Fibroblast of lung (primary cell): ENCODE results near the gene SLC6A5.

Experiments used
- CTCF ChIP-seq, 2 donors: IDR thresholded peaks in 1 of 2; conservative IDR thresholded peaks in 1 of 2; 1 replicate in 1 of 2; 2 replicates in 1 of 2; pipeline ENCODE4 v1.5.1; 2011 to 2012; ENCODE audit warnings: low read length in 2 of 2, control low read depth in 1 of 2, inconsistent platforms in 1 of 2, low read depth in 1 of 2, mild to moderate bottlenecking in 1 of 2
- EZH2 ChIP-seq: IDR thresholded peaks from 2 replicates; pipeline ENCODE4 v1.5.1; 2012; ENCODE audit warnings: low read length, control low read depth, mild to moderate bottlenecking; ENCODE audit errors: missing control alignments

DNA sequence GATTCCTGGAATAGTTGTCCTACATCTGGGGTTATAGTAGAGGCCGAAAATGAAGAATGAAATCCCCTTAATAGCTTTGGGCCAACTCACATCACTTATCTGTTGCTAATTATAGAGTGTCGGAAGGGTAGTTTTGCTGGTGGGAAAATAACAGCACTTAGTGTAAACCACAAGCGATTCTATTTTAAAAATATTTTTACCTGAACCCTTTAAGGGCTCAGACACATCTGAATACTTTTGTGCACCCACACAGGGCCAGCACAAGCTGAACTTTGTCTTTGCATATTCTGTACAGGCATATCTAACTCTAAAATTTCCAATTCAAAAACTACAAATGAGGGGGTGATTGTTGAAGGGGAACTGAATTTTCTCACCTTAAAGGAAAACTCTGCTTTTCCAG is 27.6 kb downstream of the SLC6A5 start:
- TF ChIP-seq EZH2 = no peak
- no peak for TF ChIP-seq CTCF (conservative IDR thresholded peaks at IDR 0.05 in 1 of 2, IDR thresholded peaks at IDR 0.05 in 1 of 2; ENCODE audit: low read depth in 1 of 2, low read length in 2 of 2)
